Osteoblast (primary cell): ENCODE data around the gene KIAA1217. TPM values are rescaled to one million over a fixed set of nuclear protein-coding genes. Genes with fewer than 3 reads are reported as not detected.

Source experiments
- DNase-seq: peaks from one replicate; pipeline ENCODE4 v3.0.0; 2011; ENCODE audit warnings: low spot score, mixed read lengths; ENCODE audit not compliant: insufficient read length; ENCODE audit errors: missing footprints
- H2AFZ ChIP-seq: 2 replicates; pipeline ENCODE4 v1.6.0; 2011; ENCODE audit warnings: mild to moderate bottlenecking, low read length
- H3K27ac ChIP-seq: 2 replicates; pipeline ENCODE4 v1.5.1; 2011; ENCODE audit warnings: mild to moderate bottlenecking, low read depth, low read length, moderate library complexity
- H3K27me3 ChIP-seq: 2 replicates; pipeline ENCODE4 v1.6.0; 2012; ENCODE audit warnings: mild to moderate bottlenecking, control low read depth, inconsistent platforms, low read length, moderate library complexity; ENCODE audit not compliant: insufficient read depth
- H3K36me3 ChIP-seq: 2 replicates; pipeline ENCODE4 v1.5.1; 2011; ENCODE audit warnings: mild to moderate bottlenecking, low read length, control low read depth, moderate library complexity; ENCODE audit not compliant: insufficient read depth
- H3K4me1 ChIP-seq: 2 replicates; pipeline ENCODE4 v1.5.1; 2011; ENCODE audit warnings: mild to moderate bottlenecking, low read length, control low read depth, moderate library complexity; ENCODE audit not compliant: insufficient read depth
- H3K4me2 ChIP-seq: 2 replicates; pipeline ENCODE4 v1.6.0; 2011; ENCODE audit warnings: mild to moderate bottlenecking, low read length; ENCODE audit not compliant: insufficient read depth
- H3K4me3 ChIP-seq: fragments of 200-600 bp; sonication (generic); 3 replicates; pipeline ENCODE4 v1.5.1; 2012; ENCODE audit warnings: mild to moderate bottlenecking, low read length, inconsistent platforms; ENCODE audit not compliant: insufficient read depth
- H3K79me2 ChIP-seq: 2 replicates; pipeline ENCODE4 v1.6.0; 2012; ENCODE audit warnings: mild to moderate bottlenecking, low read length, control low read depth, inconsistent platforms; ENCODE audit not compliant: insufficient read depth
- H3K9me3 ChIP-seq: 2 replicates; pipeline ENCODE4 v1.5.1; 2011; ENCODE audit warnings: low read depth, low read length, control low read depth
- H4K20me1 ChIP-seq: 2 replicates; pipeline ENCODE4 v1.6.0; 2012; ENCODE audit warnings: mild to moderate bottlenecking, low read length, control low read depth; ENCODE audit not compliant: insufficient read depth
- total RNA-seq: library from RNA; depleted of rRNA; stranded (reverse); fragments of >200 nt; gene quantifications from 2 replicates; pipeline ENCODE4 v1.2.3, GENCODE V29; 2012
- TF ChIP-seq, protein P1 (sequence below): IDR thresholded peaks from 2 replicates; pipeline ENCODE4 v1.5.1; 2011; ENCODE audit warnings: mild to moderate bottlenecking, low read depth, low read length, moderate library complexity; ENCODE audit errors: extremely low read depth

Gene KIAA1217
- total RNA-seq, 1 donor = 51.0 TPM

DNA sequence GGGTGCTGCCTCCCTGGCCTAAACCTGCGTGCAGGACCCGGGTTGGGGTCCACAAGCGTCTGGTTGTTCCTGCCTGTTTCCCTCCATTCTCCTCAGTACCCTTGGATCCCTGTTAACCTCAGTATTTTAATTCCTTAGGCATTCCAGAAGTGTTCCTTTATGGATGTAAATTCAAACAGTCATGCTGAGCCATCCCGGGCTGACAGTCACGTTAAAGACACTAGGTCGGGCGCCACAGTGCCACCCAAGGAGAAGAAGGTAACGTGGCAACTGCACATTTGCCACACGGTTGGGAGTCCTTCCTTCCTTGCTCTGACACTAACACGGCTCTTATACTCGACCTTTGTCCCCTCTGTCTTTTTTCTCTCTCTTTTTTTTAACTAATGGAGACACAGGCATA is 327.7 kb downstream of the KIAA1217 start:
- Histone ChIP-seq H3K4me2 (no peak overlapping the region), H4K20me1 (no peaks in the 10 kb centered on the region), H3K27ac (no peak overlapping the region), H3K4me1 (no peaks in the 10 kb centered on the region), H3K9me3 (no peaks in the 10 kb centered on the region), H3K27me3 (no peaks in the 10 kb centered on the region), H3K4me3 (no peak overlapping the region), H3K79me2 (no peaks in the 10 kb centered on the region), H3K36me3 (peaks cover 53% of the 10 kb centered on the region), H2AFZ (no peak overlapping the region)
- no peak for DNase-seq
- TF ChIP-seq, protein P1, sequence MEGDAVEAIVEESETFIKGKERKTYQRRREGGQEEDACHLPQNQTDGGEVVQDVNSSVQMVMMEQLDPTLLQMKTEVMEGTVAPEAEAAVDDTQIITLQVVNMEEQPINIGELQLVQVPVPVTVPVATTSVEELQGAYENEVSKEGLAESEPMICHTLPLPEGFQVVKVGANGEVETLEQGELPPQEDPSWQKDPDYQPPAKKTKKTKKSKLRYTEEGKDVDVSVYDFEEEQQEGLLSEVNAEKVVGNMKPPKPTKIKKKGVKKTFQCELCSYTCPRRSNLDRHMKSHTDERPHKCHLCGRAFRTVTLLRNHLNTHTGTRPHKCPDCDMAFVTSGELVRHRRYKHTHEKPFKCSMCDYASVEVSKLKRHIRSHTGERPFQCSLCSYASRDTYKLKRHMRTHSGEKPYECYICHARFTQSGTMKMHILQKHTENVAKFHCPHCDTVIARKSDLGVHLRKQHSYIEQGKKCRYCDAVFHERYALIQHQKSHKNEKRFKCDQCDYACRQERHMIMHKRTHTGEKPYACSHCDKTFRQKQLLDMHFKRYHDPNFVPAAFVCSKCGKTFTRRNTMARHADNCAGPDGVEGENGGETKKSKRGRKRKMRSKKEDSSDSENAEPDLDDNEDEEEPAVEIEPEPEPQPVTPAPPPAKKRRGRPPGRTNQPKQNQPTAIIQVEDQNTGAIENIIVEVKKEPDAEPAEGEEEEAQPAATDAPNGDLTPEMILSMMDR = no peak

DNA sequence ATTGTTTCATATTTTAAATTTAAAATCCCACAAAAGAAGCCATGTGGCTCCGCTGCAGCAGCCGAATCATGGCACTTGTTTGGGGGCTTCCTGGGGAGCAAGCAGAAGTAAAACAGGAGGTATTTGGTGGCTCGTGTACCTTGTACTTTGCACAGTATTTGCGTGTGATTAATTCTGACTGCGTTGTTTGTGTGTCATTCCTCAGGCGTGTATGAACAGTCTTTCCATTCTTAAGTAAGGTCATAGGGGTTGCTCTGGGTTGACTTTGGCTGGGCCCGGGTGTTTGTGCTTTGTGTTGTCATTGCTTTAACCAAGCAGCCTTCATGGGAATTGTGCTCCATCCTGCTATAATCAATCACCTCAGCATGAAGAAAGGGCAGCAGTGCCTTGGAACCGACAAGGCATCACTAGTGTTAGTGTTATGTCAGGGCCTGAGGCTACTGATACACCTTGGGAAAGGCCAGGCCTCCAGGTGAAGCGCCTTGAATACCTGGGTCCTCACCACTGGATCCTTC is 332.4 kb downstream of the KIAA1217 start:
- no peak for DNase-seq
- H3K4me2 ChIP-seq = no peak overlapping the region
- no peaks in the 10 kb centered on the region for H3K79me2 ChIP-seq
- TF ChIP-seq, protein P1 = no peak
- no peaks in the 10 kb centered on the region for H3K9me3 ChIP-seq
- H3K27me3 ChIP-seq = no peaks in the 10 kb centered on the region
- H3K4me1 ChIP-seq = no peaks in the 10 kb centered on the region
- no peak overlapping the region for H3K27ac ChIP-seq
- no peaks in the 10 kb centered on the region for H4K20me1 ChIP-seq
- no peak overlapping the region for H2AFZ ChIP-seq
- peaks cover 45% of the 10 kb centered on the region for H3K36me3 ChIP-seq
- H3K4me3 ChIP-seq = no peak overlapping the region

DNA sequence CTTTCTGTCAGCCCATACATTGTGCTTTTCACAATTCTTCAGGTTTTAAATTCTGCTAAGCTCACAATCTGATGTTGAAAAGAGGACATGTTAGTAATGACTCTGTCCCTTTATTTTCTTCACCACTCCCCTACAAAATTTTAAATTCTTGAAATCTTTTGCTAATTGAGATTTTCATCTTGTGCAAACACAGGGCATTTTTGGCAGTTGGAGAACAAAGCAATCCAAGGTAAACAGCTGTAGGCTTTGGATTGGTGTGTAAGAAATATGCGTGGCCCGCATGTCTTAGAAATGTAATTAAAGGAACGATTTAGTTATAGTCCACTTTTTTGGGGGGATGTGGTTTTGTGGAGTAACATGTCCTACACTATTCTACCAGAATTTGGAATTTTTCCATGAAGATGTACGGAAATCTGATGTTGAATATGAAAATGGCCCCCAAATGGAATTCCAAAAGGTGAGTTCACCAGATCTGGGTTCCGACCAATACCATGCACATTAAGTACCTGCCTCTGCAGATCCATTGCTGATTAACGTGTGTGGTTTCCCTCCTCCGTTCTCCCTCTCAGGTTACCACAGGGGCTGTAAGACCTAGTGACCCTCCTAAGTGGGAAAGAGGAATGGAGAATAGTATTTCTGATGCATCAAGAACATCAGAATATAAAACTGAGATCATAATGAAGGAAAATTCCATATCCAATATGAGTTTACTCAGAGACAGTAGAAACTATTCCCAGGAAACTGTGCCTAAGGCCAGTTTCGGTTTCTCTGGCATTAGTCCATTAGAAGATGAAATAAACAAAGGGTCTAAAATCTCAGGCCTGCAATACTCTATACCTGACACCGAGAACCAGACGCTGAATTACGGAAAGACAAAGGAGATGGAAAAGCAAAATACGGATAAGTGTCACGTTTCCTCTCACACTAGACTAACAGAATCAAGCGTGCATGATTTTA is 333.7 kb downstream of the KIAA1217 start:
- Histone ChIP-seq H3K9me3 (no peaks in the 10 kb centered on the region), H4K20me1 (no peaks in the 10 kb centered on the region), H3K4me3 (no peak overlapping the region), H3K27ac (no peak overlapping the region), H3K27me3 (no peaks in the 10 kb centered on the region), H2AFZ (no peak overlapping the region), H3K79me2 (no peaks in the 10 kb centered on the region), H3K4me1 (no peaks in the 10 kb centered on the region), H3K4me2 (no peak overlapping the region), H3K36me3 (peaks cover 38% of the 10 kb centered on the region)
- no peak for DNase-seq
- TF ChIP-seq, protein P1 = no peak

DNA sequence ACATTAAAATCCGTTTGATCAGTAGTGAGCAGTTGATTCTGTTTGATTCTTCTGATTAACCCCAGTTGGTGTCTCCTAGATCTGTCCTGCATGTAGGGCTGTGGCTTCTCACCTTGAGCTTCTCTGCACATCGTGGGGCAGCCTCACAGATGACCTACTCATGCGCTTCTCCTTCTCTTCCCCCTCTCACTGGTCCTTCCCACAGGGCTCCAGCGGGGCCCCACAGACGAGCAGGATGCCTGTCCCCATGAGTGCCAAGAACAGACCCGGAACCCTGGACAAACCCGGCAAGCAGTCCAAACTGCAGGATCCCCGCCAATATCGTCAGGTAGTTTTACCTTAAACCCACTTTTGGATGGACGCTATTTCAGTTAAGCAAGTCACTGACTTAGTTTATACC is 335.8 kb downstream of the KIAA1217 start:
- no peak overlapping the region for H3K4me3 ChIP-seq
- H4K20me1 ChIP-seq = no peaks in the 10 kb centered on the region
- no peaks in the 10 kb centered on the region for H3K79me2 ChIP-seq
- no peak overlapping the region for H3K27ac ChIP-seq
- H3K4me2 ChIP-seq = no peak overlapping the region
- no peaks in the 10 kb centered on the region for H3K4me1 ChIP-seq
- peaks cover 35% of the 10 kb centered on the region for H3K36me3 ChIP-seq
- H3K27me3 ChIP-seq = no peaks in the 10 kb centered on the region
- H2AFZ ChIP-seq = no peak overlapping the region
- DNase-seq = no peak
- TF ChIP-seq, protein P1 = no peak
- H3K9me3 ChIP-seq = no peaks in the 10 kb centered on the region
